Heart left ventricle (tissue), 16 donors: ENCODE data around the gene TTC34. TPM values are rescaled to one million over a fixed set of nuclear protein-coding genes. Genes with fewer than 3 reads are reported as not detected.

ENCODE experiments used
- ATAC-seq, 4 donors: fragments of 200-7000 bp; cut with Tn5 transposase; one replicate each; pipeline ENCODE4 v1.9.1; 2020 to 2022; ENCODE audit warnings: moderate library complexity in 4 of 4, mild to moderate bottlenecking in 3 of 4, moderate number of reproducible peaks in 1 of 4
- DNase-seq, 5 donors: peaks; one replicate each; pipeline ENCODE4 v3.0.0-alpha.2; 2020
- H3K27ac ChIP-seq, 12 donors: fragments of 200-600 bp; sonication (generic) in 4 of 12; one replicate each; pipeline versions ENCODE4 v1.5.0 to v1.8.0; 2016 to 2022; ENCODE audit warnings: mild to moderate bottlenecking in 2 of 12
- H3K27me3 ChIP-seq, 9 donors: fragments of 200-600 bp; sonication (generic) in 2 of 9; one replicate each; pipeline versions ENCODE4 v1.5.1 to v1.8.0; 2016 to 2022; ENCODE audit warnings: mild to moderate bottlenecking in 3 of 9
- H3K36me3 ChIP-seq, 9 donors: fragments of 200-600 bp; sonication (generic) in 2 of 9; one replicate each; pipeline versions ENCODE4 v1.5.0 to v1.8.0; 2018 to 2022; ENCODE audit warnings: mild to moderate bottlenecking in 2 of 9
- H3K4me1 ChIP-seq, 12 donors: fragments of 200-600 bp; sonication (generic) in 4 of 12; one replicate each; pipeline versions ENCODE4 v1.5.0 to v1.8.0; 2016 to 2022; ENCODE audit warnings: mild to moderate bottlenecking in 3 of 12
- H3K4me3 ChIP-seq, 12 donors: fragments of 200-600 bp; sonication (generic) in 4 of 12; one replicate each; pipeline versions ENCODE4 v1.5.0 to v1.8.0; 2017 to 2022; ENCODE audit warnings: mild to moderate bottlenecking in 9 of 12, moderate library complexity in 4 of 12
- H3K9me3 ChIP-seq, 12 donors: fragments of 200-600 bp; sonication (generic) in 4 of 12; one replicate each; pipeline versions ENCODE4 v1.5.0 to v1.8.0; 2016 to 2022; ENCODE audit warnings: mild to moderate bottlenecking in 1 of 12
- CTCF ChIP-seq, 12 donors: fragments of 200-600 bp; sonication (generic) in 4 of 12; IDR thresholded peaks; one replicate each; pipeline versions ENCODE4 v1.5.0 to v1.8.0; 2018 to 2022; ENCODE audit warnings: antibody characterized with exemption in 12 of 12, mild to moderate bottlenecking in 5 of 12
- POLR2A ChIP-seq, 2 donors: fragments of 450-650 bp; IDR thresholded peaks; one replicate each; pipeline ENCODE4 v1.6.1; 2017; ENCODE audit warnings: antibody characterized with exemption in 2 of 2, mild to moderate bottlenecking in 2 of 2, moderate library complexity in 2 of 2
- WGBS, 4 donors: extraction: QIAGEN DNeasy Blood & Tissue Kit in 2 of 4; methylation state at CpG; one replicate each; pipeline versions ENCODE4 v1.1.5 to v1.1.7; 2013 to 2018; 5-methylcytosine and 5-hydroxymethylcytosine counted together
- intact Hi-C, 10 donors: fragments of 100-400 bp; cut with DNase I; formaldehyde crosslinking; loops; one replicate each; pipeline versions ENCODE4 v1.11.1 to v1.14.2; 2022
- polyA plus RNA-seq, 2 donors: library from polyadenylated mRNA; stranded (reverse); fragments of 200-250 nt; gene quantifications; one replicate each; pipeline ENCODE4 v1.2.3, GENCODE V29; 2013
- total RNA-seq, 9 donors: library from RNA; depleted of rRNA in 2 of 9; stranded (reverse); fragments of >200 nt in 2 of 9; fragmentation: NEBNext Ultra II Directional in 3 of 9; extraction: Animal tissue kit (Norgen Biotek cat#: 25700) in 3 of 9; gene quantifications; one replicate each; pipeline versions ENCODE4 v1.1.0 to v1.2.4, GENCODE V29; 2016 to 2023
- donor health status: ischemic (EF 13 %, LVEDD 7.1; RV severe dilation, severe dysfunction).
- donor health status: healthy with polysubstance abuse.
- donor health status: DM: no; HTN: yes; CAD: no.
- donor health status: DM: no; HTN: no; CAD: no.
- donor health status: ischemic (EF 25% LVEDD 6.9; RV normal size, moderate dysfunction).
- donor health status: ischemic (EF 25% LVEDD 5.7; RV mildly dilated, moderate dysfunction).
- donor health status: healthy.
- donor health status: DM: yes; HTN: yes; CAD: no.
- donor health status: ischemic (EF 35%, LVEDD 5.7; RV mildly dilated, moderate dysfunction).
- donor health status: nonischemic (EF 11% LVEDD 7.7; RV severe dilation, severe dysfunction).
- donor health status: DM: yes; HTN: yes; CAD: no.
- donor health status: PGD.
- donor health status: ischemic (EF 29% LVEDD 5.4; RV normal size, mild dysfunction).
- donor health status: nonischemic (EF 23%, LVEDD 6.1; RV moderate dilation, normal function).

TTC34 gene
- total and polyA plus RNA-seq, 11 donors, result 0.06 to 0.67 (median 0.42) TPM; not detected in 1

- peaks cover 11 to 52% (median 24%) of the 10 kb centered on the region in 9 donors for H3K27me3 ChIP-seq
- no peak overlapping the region for H3K4me3 ChIP-seq
- H3K9me3 ChIP-seq, result peaks cover 0 to 11% (median 7%) of the 10 kb centered on the region in 12 donors
- 52 to 63% (median 58%) methylated on average over 4 to 8 of the region's 8 CpGs for WGBS, 4 donors
- peaks cover 0 to 11% (median 0%) of the 10 kb centered on the region in 12 donors for H3K4me1 ChIP-seq
- H3K36me3 ChIP-seq, result no peaks in the 10 kb centered on the region
- ATAC-seq (peak in 1 of 4 donors; percentile 23), DNase-seq (peak in 1 of 5 donors; percentile 30)
- H3K27ac ChIP-seq, result no peak overlapping the region
- intact Hi-C loops, result loop anchor here in 1 of 10 donors (10.0 kb wide), 1 partner anchor 49 kb away; the partner anchor contains the start of gene PRXL2B
- TF ChIP-seq CTCF (IDR thresholded peaks at IDR 0.05), result no peak
- TF ChIP-seq POLR2A (IDR thresholded peaks at IDR 0.05), result no peak
Measured at GRCh38 chr1:2633936-2634491, 167.5 kb downstream of the TTC34 start.

- intact Hi-C loops, result loop anchor here in 1 of 10 donors (10.0 kb wide), 1 partner anchor 49 kb away; the partner anchor contains the start of gene PRXL2B
- WGBS, 4 donors, result 68 to 85% (median 79%) methylated on average over 4 to 12 of the region's 12 CpGs
- Histone ChIP-seq H3K27ac (no peak overlapping the region), H3K27me3 (peaks cover 17 to 58% (median 30%) of the 10 kb centered on the region in 9 donors), H3K9me3 (peaks cover 0 to 11% (median 7%) of the 10 kb centered on the region in 12 donors), H3K4me1 (peaks cover 0 to 17% (median 0%) of the 10 kb centered on the region in 12 donors), H3K4me3 (no peak overlapping the region), H3K36me3 (no peaks in the 10 kb centered on the region)
- peak in 1 of 5 donors; percentile 34 for DNase-seq
- TF ChIP-seq CTCF (IDR thresholded peaks at IDR 0.05) (no peak), POLR2A (IDR thresholded peaks at IDR 0.05) (no peak)
- ATAC-seq, result no peak
Measured at GRCh38 chr1:2633366-2633935, 168.0 kb downstream of the TTC34 start.

GRCh38 chr1:2632561-2633361 lies 168.7 kb downstream of the TTC34 start, which contains the start of gene MMEL1:
Gene MMEL1 (minus strand): TSS chr1:2633016. CDS start chr1:2629484, 3,532 bp downstream.
- Histone ChIP-seq H3K27ac (no peak within 1 kb of the TSS), H3K4me1 (peaks cover 0 to 22% (median 0%) of the 10 kb centered on the region in 12 donors), H3K36me3 (no peaks in the 10 kb centered on the region), H3K4me3 (no peak within 1 kb of the TSS), H3K9me3 (peaks cover 0 to 11% (median 7%) of the 10 kb centered on the region in 12 donors), H3K27me3 (peaks cover 24 to 65% (median 36%) of the 10 kb centered on the region in 9 donors)
- peak in 1 of 5 donors; percentile 55 for DNase-seq
- TF ChIP-seq CTCF (IDR thresholded peaks at IDR 0.05), result no peak
- TF ChIP-seq POLR2A (IDR thresholded peaks at IDR 0.05), result no peak
- intact Hi-C loops, result loop anchor here in 1 of 10 donors (10.0 kb wide), 1 partner anchor 48 kb away; the partner anchor contains the start of gene PRXL2B
- 68 to 77% (median 70%) methylated on average over 15 to 16 of the region's 16 CpGs for WGBS, 4 donors
- no peak for ATAC-seq
